HS-5 (cell line): ENCODE results near the gene PRKCQ.
"Not testable (repeated sequence)": the region's sequence is repeated elsewhere in the genome, so short reads cannot be mapped to it uniquely, and the experiment has no call there.

Source experiments
- DNase-seq: peaks from one replicate; pipeline ENCODE4 v3.0.0-alpha.2; 2012; ENCODE audit warnings: low read depth

The PRKCQ gene

DNA sequence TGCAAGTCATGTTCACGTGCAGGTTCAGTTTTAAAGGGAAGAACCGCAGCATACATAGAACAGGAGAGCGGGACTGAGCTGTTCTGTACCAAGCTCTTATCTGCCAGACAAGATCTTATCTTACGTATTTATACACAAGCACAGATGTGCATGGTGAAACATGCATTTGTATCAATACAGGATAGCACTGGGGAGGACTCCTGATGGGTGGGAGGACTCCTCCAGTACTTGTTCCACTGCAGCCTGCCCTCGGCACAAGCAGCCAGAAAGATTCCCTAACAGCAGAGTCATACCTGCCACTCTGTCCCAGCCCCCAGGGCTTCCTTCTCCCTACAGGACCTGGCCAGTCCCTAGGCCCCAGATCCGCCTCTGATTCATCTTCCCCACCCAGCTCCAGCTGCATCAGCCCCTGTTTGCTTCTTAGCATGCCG is 13.2 kb upstream of the PRKCQ start:
- DNase-seq: no peak

DNA sequence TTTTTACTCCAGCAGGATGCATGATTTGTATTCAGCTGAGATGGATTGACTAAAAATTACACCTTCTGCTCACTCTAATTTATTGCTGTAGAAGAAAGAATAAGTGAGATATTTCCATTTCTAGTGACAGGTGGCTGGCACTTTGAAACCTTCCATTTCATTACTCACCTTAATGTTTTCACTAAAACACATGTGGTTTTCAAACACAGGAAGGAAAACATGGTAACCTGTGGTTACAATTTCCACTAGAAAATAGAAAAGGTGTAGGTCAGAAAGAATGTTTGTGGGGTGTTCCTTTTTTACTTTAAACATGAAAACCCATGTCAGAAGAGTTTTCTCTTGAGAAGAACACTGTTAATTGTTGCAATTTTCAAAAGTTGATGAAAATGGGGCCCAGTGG is 12.0 kb upstream of the PRKCQ start:
- no peak for DNase-seq

DNA sequence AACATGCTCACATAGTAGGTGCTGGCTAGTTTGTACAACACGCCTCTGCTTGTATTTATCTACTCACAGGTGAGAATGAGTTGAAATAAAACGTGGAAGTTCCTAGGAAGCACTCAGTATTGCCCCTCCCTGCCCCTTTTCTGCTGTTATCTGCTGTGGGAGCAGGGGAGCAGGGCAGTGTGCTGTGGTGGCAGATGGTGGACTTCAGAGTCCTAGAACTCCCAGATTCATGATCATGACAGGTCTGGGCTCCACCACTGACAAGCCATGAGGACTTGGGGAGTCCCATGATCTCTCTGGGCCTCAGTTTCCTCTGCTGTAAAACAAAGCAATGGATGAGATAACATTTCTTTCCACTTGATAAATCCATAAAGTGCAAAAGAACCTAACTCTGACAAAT is 11.6 kb upstream of the PRKCQ start:
- DNase-seq: no peak

DNA sequence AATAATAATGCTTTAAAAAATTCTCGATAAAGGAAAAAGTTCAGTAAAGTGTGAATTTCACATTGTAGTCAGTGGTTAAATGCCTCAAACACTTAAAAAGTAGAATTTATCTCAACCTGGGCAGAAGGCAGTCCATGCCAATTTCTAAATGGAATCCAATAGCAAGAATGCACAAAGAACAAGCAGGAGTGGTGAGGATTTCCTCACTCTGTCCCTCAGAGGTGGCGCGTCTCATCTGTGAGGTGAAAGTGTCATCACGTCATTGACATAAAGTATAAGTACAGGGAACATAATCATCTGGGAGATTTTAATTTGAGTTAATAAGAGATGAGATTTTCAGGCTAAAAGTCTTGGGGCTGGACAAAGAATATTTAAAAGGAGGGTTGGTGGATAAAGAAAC is 10.0 kb upstream of the PRKCQ start:
- no peak for DNase-seq

DNA sequence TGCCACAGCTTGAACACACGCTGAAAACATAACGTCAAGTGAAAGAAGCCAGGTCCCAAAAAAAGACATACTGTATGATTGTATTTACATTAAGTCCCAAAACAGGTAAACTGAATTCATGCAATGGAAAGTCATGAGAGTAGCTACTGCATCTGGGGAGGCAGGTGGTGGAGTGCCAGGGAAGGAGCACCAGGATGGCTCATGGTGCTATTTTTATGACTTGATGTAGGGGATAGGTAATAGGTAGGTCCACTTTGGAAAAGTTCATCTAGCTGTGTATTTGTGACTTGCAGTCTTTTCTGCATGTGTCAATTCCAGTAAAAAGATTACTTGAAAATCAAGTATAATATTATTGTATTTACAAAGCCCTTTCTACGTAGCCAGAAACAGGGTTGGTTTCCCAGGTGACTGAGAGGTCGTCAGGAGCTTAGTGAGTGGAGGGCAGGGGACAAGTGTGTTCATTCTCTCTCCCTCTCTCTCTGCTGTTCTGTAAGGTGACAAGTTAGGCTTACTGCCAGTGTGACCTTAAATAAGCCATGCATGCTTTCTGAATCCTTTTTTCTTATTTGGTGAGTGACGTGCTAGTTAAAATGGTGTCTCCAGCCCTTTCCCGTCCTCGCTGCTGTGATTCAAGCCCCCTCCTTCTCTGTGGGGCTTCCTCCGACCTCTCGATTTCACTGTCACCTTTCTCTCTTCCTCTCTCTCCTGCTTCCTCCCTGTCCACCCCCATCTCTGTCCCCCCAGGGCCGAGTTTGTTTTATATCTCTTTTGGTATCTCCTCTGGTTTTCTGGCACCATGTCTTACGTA is 9.4 kb upstream of the PRKCQ start:
- DNase-seq: no peak

DNA sequence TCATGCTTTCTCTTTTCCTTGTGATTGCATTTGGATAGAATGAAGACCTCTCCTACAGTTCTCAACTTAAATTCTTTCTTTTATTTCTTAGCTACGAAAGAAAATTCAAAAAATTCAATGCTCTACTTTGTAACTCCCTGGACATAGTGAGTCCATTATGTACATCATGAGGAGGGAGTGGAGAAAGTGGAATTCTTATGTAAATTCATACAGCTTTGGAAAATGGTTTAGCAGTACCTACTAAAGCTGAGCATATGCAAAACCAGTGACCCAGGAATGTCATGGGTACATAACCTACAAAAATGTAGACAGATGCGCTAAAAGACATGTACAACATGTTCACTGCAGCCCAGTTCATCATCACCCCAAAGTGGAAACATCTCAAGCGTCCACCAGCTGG is 8.8 kb upstream of the PRKCQ start:
- DNase-seq: no peak

DNA sequence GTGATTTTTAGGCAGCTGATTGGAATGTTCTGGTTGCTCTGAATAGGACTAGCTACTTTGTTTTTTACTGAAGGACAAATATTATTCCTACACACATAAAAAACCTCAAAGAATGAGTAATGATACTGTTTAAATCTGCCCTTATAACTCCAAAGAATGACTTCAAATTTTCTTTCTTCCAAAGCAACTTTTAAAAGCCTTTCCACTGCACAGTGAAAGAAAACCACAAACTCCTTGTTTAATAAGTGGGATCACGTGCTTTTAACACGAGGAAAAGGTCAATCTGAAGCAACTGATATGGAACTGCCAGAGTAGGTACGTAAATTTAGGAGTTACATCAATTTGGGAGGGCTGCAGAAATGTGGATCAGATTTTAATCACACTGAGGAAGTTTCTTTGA is 8.0 kb upstream of the PRKCQ start:
- DNase-seq: no peak

DNA sequence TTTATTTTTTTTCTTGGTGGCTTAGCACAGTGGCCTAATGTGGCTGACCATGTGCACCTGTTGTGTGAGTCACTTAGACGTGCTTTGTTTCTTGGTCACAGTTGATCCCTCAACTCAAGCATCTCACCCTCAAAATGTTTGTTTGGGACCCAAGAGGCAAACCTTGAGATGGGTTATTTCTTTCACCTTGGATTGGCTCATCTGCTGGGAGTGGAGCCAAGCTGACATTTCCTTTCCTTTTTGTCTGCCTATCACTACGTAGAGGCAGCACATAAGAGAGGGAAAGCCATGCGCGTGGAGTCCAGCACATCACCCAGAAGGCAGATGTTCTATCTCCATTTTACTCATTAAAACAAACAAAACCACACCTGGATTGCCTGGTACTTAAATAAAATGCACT is 6.4 kb upstream of the PRKCQ start:
- DNase-seq: no peak

DNA sequence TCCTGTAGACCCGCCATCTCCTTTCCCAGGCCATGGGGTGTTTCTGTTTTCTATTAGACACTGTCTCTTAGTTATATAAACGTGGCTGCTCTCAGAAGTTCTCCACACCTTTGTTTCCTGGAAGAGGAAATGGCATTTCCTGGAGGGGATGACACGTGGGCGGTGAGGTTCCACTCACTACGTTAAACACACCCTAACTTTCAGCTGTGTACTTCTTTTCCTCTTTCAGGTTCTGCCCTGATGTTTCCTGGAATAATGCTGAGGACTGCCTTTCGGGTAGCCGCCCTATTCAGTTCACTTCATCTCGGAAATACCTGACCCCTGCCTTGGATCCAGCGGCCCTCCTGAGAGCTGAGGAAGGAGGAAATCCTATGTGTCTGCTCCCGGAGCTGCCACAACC is 3.4 kb upstream of the PRKCQ start:
- DNase-seq: no peak

DNA sequence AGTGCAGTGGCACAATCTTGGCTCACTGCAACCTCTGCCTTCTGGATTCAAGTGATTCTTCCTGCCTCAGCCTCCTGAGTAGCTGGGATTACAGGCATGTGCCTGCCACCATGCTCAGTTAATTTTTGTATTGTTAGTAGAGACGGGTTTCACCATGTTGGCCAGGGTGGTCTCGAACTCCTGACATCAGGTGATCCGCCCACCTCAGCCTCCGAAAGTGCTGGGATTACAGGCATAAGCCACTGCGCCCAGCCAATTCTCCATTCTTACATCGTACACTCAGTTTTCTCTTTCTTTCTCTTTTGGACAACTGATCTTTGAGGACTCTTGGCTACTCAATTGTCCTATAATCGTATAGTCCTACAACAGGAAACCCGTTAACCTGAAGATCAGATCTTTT is 2.8 kb upstream of the PRKCQ start:
- not testable (repeated sequence) for DNase-seq

DNA sequence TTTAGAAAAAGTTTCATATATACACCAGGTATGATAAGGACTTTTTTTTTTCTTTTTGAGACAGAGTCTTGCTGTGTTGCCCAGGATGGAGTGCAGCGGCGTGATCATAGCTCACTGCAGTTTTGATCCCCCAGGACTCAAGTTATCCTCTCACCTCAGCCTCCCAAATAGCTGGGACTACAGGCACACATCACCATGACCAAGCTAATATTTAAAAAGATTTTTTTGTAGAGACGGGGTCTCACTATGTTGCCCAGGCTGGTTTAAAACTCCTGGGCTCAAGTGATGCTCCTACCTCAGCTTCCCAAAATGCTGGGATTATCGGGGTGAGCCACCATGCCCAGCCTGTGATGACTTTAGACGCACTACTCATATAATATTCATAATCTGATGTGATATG is 2.2 kb upstream of the PRKCQ start:
- DNase-seq: no peak

DNA sequence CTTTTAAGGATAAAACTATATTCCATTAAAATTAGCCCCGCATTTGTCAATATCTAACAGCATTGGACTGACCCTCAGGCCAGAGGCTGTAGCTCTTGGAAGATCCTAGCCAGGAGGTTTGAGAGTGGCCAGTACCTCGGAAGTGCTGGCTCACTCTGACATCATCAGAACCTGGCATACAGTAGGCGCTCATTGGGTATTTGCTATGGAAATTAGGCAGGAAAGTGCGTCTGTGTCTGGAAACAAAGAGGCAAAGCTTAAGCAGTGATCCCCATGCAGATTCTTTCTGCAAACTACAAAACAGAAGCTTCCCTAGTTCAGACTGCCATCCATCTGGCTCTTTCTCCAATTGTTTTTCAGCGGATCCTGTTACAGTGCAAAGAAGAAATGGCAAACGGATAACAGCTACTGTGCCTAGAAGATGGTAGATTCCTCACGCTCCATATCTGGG is 1.7 kb upstream of the PRKCQ start:
- no peak for DNase-seq

DNA sequence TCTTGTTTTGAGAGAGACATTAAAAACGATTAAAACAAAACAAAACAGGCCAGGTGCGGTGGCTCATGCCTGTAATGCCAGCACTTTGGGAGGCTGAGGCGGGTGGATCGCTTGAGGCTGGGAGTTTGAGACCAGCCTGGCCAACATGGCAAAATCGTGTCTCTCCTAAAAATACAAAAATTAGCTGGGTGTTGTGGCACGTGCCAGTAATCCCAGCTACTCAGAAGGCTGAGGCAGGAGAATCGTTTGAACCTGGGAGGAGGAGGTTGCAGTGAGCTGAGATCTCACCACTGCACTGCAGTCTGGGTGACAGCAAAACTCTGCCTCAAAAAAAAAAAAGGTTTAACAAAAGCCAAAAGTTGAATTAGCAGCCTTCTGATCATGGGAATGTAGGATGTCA is 1.1 kb upstream of the PRKCQ start:
- DNase-seq: not testable (repeated sequence)

DNA sequence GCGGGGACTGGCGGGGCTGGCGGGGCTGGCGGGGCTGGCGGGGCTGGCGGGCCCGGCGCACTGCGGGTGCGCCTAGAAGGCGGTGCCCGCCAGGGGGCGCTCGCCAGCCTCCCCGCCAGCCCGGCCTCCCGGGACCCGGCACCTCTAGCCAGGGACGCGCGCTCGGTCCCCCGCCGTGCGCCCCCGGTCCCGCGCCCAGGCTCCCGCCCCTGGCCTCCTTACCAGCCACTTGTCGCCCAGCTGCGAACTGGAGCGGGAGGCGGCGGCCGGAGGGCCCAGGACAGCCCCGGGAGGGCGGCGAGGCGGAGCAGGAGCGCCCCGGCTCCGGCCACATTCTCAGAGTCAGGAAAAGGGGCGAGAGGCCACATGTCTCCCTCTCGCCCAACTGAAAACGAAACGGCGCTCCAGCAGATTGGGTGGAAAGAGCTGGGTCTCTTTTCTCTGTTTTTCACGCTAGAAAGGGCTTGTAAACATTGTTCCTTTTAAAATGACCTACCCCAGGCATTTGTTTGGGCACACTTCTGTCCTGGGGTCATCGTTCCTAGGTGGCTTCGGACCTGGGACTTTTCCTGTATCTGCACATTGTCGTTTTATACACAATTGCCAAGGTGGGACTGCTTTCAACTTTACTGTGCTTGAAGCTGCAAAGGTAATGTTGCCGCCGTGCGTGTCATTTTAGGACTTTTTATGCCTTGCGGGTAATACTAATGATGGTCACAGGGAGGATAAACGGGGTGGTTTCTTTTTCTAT is 378 bp upstream of the PRKCQ start:
- DNase-seq: no peak

DNA sequence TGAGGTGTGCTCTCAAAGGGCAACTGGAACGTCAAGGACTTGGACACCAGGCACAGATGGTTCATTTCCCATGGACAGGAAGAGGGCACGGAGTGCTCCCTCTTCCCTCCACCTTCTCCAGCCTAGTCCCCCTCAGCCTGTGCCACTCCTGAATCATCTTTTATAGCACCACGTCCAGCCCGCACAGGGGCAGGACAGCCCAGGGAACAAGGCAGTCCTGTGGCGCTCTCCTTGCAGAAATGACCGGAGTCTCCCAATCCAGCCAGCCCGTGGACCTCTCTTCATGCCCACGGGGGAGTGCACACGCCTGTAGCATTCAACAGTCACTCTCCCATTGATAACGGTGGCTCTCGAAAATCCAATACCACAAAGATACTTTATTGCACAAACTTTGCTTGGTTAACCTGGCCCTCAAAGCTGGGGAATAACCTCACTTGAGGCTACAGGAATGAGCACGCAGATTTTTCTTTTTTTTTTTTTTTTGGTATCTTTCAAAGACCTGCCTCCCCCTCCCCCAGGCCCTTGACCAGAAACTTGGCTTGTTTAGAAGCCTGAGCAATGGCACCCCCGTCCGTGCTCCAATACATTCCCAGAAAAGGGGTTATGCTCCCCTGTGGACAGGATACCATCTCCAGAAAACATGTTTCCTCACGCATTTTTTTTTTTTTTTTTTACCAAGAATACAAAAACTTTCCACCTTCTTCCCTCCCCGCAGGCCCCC is 733 bp downstream of the PRKCQ start:
- DNase-seq: no peak

DNA sequence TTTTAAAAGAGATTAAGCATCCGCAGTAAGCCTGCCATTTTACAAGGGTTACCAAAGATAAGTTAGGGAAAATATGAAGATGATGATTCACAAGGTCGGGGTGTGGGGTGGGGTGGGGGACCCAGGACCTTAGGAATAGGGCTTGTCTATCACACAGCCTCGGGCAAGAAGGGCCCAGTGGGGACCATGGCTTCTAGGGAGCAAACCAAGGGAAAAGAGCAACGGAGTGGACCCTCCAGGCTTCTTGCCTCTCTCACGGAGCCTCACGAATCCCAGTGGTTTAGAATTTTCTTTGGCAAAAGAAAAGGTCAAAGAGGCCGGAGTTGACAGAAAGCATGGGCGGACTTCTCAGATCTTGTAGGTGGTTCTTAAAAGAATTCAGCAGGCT is 1.3 kb downstream of the PRKCQ start:
- no peak for DNase-seq

DNA sequence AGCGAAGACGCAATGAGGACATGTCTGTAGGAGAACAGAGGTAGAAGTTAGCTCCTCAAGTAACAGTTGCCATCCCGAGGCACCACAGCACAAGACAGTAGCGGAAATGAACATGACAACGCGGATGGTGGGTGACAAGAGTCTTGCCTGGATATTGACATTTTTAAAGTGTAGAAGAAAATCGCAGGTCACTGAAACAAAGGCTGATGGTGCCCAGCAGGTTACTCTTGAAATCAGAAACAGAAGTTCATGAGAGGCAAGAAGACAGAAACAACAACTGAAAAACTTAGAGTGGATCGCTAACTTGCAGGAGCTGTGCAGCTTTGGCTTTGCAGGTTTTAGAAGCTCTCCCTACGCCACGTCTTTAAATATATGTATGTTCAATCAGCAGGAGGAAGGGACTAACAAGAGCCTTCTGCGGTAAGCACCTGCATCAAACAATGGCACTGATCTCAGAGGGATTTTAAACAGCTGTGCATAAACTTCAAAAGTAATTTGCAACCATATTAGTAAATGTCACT is 1.8 kb downstream of the PRKCQ start:
- DNase-seq: no peak

DNA sequence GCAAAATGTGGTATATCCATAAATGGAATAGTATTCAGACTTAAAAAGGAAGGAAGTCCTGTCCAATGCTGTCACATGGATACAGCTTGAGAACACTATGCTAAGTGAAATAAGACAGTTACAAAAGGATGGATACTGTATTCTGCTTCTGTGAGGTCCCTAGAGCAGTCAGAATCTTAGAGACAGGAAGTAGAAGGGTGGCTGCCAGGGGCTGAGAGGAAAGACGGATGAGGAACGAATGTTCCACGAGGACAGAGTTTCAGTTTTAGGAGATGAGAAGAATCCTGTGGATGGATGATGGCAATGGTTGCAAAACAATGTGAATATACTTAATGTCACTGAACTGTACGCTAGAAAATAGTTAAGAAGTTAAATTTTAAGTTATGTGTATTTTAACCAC is 3.8 kb downstream of the PRKCQ start:
- DNase-seq: no peak

DNA sequence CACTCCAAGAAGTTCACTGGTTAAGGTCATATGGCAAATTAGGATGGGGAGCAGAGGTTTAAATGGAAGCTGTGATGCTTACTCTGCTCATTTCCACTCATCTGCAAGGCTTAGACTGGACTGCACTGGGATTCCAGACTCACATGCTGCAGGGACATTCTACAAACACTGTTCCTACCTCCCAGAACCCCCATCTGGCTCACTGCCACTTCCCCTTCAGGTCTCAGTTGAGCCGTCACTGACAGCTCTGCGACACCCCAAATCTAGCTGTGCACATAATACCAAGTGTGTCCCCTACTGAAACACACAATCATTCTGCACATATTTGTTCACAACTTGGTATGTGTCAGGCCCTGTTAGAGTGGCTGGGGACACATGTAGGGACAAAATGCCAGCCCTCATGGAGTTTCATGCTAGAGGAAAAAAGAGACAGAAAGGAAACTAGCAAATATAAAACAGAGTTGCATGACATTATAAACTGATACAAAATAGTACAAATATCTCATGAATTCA is 5.4 kb downstream of the PRKCQ start:
- no peak for DNase-seq

DNA sequence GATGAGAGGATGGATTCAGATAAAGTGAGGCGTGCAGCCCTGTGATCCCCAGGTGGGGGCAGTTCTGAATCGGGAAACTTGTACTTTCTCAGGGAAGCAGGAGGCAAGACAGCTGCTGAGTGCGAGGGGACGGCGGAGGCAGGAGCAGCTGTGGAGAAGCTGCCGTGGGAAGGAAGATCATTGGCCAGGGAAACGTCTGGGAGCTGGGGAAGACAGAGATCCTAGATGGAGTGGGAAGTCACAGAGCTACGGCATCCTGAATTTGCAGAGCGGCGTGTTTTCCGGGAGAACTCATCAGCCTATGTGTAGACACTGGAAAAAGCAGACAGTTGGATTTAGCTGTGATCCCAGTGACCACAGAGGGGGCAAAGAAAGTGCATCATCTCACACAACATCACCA is 9.2 kb downstream of the PRKCQ start:
- no peak for DNase-seq

DNA sequence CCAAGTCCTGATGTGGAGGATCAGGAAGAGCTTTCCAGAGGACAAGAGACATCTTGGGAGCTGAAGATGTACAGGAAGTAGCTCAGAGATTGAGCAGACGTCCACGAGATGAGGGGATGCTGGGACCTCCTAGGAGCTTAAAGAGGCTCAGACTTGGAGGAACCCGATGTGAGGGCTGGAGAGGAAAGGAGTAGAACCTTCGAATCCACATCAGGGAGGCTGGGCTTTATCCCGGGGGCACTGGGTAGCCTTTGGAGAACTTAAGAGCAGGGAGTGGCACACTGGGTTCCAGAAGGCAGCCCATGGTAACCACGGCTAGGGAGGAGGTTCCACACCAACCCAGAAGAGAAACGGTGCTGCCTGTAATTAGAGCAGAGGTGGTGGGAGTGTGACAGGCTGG is 10.8 kb downstream of the PRKCQ start:
- DNase-seq: no peak

DNA sequence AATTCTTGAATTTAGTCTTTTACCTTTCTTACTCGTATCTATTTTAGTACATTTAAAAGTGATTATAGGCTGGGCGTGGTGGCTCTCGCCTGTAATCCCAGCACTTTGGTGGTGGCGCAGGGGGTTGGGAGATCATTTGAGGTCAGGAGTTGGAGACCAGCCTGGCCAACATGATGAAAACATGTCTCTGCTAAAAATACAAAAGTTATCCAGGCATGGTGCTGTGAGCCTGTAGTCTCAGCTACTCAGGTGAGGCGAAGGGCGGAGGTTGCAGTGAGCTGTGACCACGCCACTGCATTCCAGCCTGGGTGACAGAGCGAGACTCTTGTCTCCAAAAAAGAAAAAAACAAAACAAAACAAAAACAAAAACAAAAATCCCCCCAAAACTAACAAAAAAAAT is 12.2 kb downstream of the PRKCQ start:
- no peak for DNase-seq
